Fibroblast of skin of right biceps (primary cell): ENCODE data around the gene DTX1.

Source experiments
- DNase-seq: peaks from one replicate; pipeline ENCODE4 v3.0.0-alpha.2; 2013

The DTX1 gene

DNA sequence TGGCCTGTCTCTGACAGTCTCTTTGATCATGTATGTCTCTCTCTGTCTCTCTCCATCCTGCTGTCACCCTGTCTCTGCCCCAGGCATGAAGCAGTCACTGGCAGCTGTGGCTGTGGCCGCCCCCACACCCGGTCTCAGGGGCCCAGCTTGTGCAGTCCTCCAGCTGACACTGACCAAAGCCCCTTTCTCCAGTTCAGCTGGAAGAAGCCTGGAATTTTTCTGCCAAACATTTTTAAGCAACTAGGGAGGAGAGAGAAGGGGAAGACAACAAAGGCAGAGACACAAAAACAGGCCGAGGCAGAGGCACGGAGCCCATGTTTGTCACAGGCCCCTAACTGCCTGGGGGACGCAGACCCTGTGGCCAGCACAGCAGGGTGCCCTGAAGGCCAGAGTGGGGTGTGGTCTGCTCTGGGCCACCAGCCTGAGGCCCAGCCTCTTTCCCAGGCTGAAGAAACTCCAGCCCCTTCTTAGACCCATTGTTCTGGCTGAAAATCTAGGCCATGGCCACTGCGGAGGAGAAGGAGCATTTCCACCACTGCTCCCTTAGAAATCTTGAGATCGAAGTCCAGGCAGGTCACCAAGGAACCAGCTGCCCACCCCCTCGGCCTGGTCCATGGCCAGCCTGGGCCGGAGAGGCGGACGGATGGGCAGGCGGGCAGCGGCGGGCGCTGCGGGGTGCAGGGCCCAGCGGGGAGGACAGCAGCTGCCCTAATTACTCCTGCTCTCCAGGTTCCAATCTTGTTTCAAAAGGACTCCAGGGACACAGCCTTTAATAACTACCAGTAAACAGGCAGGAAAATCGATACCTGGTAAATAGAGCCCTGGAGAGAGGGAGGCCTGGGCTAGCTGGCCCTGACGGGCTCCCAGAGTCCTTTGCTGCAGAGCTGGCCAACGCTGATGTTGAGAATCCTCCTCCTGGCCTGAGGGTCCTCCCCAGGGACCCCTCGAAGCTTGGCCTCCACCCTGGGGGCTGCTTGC lies 14.9 kb downstream of the DTX1 start:
- no peak for DNase-seq

GRCh38 chr12:113072136-113072535 lies 15.6 kb downstream of the DTX1 start:
- DNase-seq = no peak

GRCh38 chr12:113073586-113073985 lies 17.1 kb downstream of the DTX1 start:
- DNase-seq = no peak

DNA sequence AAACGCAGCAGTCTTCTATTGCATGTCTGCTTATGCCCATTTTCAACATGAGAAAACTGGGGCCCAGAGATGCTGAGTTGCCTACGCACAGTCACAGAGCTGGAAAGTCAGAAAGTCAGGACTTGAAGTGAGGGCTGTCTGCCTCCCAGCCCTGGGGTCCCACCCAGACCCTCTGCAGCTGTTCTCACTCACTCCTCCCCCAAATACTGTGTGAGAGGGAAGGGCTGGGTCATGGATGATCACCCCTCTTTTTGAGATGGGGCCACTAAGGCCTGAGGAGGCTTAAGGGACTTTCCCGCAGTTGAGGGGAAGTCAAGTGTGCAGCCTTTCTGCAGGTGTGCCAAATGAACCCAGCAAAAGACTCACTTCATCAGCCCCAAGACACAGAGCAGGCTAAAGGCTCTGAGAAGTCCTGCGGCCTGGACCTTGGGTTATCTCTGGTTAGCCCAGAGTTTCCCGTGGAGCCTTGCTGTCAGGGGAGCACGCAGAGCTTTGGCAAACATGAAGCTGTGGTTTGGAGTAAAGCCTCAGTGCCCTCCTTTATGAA lies 18.7 kb downstream of the DTX1 start:
- no peak for DNase-seq

DNA sequence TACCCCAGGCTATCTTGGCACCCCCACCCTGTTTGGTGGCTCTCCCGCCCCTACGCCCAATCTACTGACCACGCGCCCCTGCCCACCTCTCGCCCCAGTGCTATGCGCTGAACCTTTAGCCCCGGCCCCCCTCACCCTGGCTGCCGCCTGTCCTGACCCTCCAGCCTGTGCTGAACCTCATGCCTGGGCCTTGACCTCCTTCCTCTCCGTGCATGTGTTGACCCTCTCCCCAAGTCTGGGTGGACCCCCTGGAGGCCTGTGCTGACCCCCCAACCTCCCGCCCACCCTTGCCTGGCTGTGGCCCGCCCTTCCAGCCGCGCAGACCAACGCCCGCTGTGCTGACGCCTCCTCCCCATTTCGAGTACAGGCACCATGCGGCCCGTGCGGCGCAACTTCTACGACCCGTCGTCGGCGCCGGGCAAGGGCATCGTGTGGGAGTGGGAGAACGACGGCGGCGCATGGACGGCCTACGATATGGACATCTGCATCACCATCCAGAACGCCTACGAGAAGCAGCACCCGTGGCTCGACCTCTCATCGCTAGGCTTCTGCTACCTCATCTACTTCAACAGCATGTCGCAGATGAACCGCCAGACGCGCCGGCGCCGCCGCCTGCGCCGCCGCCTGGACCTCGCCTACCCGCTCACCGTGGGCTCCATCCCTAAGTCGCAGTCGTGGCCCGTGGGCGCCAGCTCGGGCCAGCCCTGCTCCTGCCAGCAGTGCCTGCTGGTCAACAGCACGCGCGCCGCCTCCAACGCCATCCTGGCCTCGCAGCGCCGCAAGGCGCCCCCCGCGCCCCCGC lies 20.7 kb downstream of the DTX1 start:
- no peak for DNase-seq

DNA sequence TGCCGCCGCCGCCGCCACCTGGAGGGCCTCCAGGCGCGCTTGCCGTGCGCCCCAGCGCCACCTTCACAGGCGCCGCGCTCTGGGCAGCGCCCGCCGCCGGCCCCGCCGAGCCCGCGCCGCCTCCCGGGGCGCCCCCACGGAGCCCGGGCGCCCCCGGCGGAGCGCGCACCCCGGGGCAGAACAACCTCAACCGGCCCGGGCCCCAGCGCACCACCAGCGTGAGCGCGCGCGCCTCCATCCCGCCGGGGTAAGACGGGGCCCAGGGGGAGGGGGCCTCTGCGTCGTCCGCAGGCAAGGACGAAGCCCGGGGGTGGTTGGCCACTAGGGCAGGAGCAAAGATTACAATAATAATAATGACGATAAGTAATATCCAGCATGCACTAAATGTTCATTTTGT lies 21.3 kb downstream of the DTX1 start:
- DNase-seq = no peak

- no peak for DNase-seq
These were observed 25.3 kb downstream of the DTX1 start for GRCh38 chr12:113081873-113082272.

GRCh38 chr12:113082486-113083148 lies 26.1 kb downstream of the DTX1 start:
- no peak for DNase-seq

- no peak for DNase-seq
These were observed 27.4 kb downstream of the DTX1 start for GRCh38 chr12:113083863-113084435.

- DNase-seq = no peak
These were observed 30.0 kb downstream of the DTX1 start for GRCh38 chr12:113086249-113087164.

- no peak for DNase-seq
These were observed 30.7 kb downstream of the DTX1 start for GRCh38 chr12:113087193-113087592.

- no peak for DNase-seq
These were observed 31.5 kb downstream of the DTX1 start for GRCh38 chr12:113088037-113088436.

- DNase-seq = no peak
These were observed 32.6 kb downstream of the DTX1 start for GRCh38 chr12:113088971-113089756.

- DNase-seq = no peak
These were observed 33.3 kb downstream of the DTX1 start for GRCh38 chr12:113089839-113090238.

DNA sequence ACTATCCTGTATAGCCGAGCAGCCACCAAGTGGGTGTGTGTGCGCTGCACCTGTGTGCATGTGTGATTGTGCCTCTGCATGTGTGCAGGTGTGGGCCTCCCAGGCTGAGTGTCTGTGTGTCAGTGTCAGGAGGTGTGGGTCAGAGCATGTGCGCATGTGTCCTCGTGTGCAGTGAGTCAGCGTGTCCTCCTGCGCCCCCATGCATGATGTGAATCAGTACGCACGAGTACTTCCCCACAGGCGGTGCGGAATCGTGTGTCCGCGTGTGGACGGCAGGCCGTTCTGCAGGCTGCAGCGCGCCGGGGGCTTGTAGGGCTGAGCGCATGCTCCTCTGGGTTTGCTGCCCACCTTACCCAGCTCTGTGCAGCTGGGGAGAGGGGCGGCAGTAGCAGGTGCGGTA lies 34.2 kb downstream of the DTX1 start:
- no peak for DNase-seq

- no peak for DNase-seq
These were observed 35.0 kb downstream of the DTX1 start for GRCh38 chr12:113091506-113091905.

DNA sequence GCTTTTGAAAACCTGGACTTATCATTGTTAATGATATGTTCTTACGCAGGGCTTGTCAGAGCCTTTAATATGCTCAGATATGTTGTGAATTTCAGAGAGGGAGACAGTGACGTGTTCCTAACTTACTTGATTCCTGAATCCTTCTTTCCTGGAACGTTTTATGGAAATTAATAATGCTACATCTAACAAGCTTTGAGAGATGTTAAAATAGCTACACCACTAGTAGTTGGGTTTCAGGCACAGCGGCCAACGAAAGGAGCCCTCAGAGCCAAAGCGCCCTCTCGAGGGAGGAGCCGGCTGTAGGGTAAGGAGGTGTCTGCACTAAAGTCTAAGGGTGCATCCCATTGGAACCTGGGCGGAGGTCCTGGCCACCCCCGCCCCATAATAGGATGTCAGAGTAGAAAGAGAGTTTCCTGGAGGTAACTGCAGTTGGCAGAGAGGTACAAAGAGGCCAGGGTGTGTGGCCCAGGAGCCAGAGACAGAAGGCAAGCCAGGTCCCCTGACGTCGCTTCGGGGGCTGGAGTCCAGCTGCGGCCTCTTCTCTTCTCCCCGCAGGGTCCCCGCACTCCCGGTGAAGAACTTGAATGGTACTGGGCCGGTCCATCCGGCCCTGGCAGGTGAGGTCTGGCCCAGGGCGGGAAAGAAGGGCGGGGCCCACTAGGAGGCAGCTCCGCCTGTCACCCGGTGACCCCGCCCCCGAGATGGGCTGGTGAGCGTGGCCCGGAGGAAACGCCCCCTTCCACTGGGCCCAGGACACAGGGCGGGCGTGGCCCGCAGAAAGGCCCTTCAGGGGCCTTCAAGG lies 36.3 kb downstream of the DTX1 start:
- DNase-seq = no peak

DNA sequence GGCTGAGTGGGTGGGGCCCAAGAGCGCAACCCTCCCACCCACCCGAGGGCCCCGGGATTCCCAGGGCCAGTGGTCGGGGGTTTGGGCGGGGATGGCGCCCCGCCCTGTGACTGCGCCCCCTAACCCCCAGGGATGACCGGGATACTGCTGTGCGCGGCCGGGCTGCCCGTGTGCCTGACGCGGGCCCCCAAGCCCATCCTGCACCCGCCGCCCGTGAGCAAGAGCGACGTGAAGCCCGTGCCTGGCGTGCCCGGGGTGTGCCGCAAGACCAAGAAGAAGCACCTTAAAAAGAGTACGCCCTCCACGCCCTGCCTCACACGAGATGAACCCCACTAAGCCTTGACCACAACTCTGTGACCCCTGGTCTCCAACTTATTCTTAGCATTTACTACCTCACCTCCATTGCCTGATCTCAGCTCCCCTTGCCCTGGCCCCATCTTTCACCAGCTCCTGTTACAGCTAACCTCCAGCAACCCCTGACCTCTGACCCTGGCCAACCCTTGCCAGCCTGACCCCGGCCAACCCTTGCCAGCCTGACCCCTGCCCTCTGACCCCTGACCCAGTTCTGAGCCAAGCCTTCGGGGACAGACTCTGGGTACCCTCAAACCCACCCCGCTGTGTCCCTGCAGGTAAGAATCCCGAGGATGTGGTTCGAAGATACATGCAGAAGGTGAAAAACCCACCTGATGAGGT lies 37.0 kb downstream of the DTX1 start:
- no peak for DNase-seq

DNA sequence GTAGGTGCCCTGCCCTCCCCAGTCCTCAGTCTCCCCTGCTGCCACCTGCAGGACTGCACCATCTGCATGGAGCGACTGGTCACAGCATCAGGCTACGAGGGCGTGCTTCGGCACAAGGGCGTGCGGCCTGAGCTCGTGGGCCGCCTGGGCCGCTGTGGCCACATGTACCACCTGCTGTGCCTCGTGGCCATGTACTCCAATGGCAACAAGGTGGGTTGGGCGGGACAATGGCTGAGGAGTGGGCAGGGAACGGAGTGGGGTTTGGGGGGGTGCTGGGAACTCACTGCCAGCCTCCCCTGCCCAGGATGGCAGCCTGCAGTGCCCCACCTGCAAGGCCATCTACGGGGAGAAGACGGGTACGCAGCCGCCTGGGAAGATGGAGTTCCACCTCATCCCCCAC lies 38.2 kb downstream of the DTX1 start:
- no peak for DNase-seq
